IPS DF 6.9 (cell line): ENCODE results near the gene CMTM3.

Experiments
- DNase-seq: peaks from one replicate; pipeline ENCODE4 v3.0.0-alpha.2; 2013; ENCODE audit warnings: low read depth, low spot score
- H3K27ac ChIP-seq: one replicate; pipeline ENCODE4 v1.5.1; 2013; ENCODE audit warnings: low read length, control low read depth
- H3K27me3 ChIP-seq: 2 replicates; pipeline ENCODE4 v1.6.1; 2013; ENCODE audit warnings: mild to moderate bottlenecking, low read length; ENCODE audit not compliant: control insufficient read depth, insufficient read depth
- H3K36me3 ChIP-seq: 2 replicates; pipeline ENCODE4 v1.6.1; 2013; ENCODE audit warnings: low read length; ENCODE audit not compliant: control insufficient read depth, insufficient read depth
- H3K4me1 ChIP-seq: 2 replicates; pipeline ENCODE4 v1.6.1; 2013; ENCODE audit warnings: low read length; ENCODE audit not compliant: control insufficient read depth, insufficient read depth
- H3K4me3 ChIP-seq: 2 replicates; pipeline ENCODE4 v1.5.1; 2013; ENCODE audit warnings: mild to moderate bottlenecking, low read length
- H3K9me3 ChIP-seq: 2 replicates; pipeline ENCODE4 v1.6.1; 2013; ENCODE audit warnings: low read length, inconsistent platforms; ENCODE audit not compliant: control insufficient read depth, insufficient read depth
- WGBS: extraction: QIAGEN DNeasy Blood & Tissue Kit; methylation state at CpG from one replicate; pipeline ENCODE4 v1.1.7; 2013; ENCODE audit warnings: mixed read lengths, missing lambda C conversion rate; ENCODE audit not compliant: insufficient read length, insufficient coverage; 5-methylcytosine and 5-hydroxymethylcytosine counted together

Gene CMTM3

DNA sequence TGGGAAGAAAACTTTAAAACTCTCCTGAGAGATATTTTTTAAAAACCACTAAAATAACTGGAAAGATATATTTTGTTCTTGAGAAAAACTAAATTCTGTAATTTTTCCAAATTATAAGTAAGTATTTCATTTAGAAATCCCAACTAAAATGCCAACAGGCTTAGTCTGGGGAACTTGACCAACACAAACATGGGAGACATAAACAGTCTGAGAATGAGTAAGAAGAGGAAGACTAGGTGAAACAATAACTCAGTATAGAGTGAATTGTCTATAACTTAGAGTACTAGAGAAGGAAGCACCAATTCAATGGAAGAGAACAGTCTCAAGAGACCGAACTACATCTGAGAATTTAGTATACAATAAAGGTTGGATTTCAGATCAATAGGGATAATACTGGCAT, 35.4 kb upstream of the CMTM3 start:
- WGBS = no CpG with 5 or more reads among the region's 1 CpG
- DNase-seq = no peak
- no peaks in the 10 kb centered on the region for H3K27me3 ChIP-seq
- no peak overlapping the region for H3K4me3 ChIP-seq
- H3K27ac ChIP-seq = no peak overlapping the region
- H3K4me1 ChIP-seq = no peaks in the 10 kb centered on the region
- H3K9me3 ChIP-seq = no peaks in the 10 kb centered on the region
- peaks cover 4% of the 10 kb centered on the region; the same call in 1 of the 2 replicates for H3K36me3 ChIP-seq

DNA sequence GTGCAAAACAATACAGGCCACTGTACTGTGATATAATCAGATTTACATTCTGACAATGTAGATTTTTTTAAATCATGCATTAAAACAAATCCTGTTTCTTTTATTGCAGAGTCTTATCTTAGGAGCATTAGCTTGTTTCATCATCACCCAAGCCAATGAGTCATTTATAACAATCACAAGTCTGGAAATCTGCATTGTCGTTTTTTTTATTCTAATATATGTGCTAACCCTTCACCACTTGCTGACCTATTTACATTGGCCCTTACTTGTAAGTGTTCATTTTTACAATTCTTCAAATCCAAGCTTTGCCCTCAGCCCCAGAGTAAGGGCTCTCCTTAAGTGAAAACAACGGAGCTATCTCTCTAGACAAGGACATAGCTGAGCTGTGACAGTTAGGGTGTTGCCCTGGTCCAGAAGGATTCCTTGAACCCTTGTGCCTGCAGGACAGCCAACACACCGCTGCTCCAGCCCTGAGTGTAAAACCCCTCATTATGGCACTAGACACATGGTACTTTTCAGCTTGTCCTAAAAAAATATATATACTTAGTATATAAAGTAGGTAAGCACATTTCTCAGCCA, 34.6 kb upstream of the CMTM3 start:
- peaks cover 4% of the 10 kb centered on the region; the same call in 1 of the 2 replicates for H3K36me3 ChIP-seq
- H3K9me3 ChIP-seq = no peaks in the 10 kb centered on the region
- no peak overlapping the region for H3K4me3 ChIP-seq
- no peaks in the 10 kb centered on the region for H3K4me1 ChIP-seq
- WGBS = no CpG with 5 or more reads among the region's 3 CpGs
- no peak for DNase-seq
- no peaks in the 10 kb centered on the region for H3K27me3 ChIP-seq
- no peak overlapping the region for H3K27ac ChIP-seq

DNA sequence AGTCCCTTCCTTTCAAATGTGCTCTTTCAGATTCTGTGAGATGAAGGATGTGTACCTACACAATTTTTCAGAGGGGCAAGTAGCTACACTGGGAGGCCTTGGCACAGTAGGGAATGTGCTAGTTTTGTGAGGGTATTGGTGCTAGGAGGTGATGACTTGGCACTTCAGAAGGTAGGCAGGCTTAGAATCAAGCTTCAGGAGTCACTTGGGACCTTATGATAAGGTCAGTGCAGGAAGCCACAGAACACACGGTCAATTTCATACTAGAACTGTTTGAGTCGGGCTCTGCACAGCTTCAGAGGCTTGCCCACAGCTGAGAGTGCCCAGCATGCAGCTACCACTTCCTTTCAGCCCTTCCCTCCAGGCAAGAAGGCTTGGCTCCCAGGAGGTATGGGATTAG, 32.1 kb upstream of the CMTM3 start:
- no peak overlapping the region for H3K27ac ChIP-seq
- no CpG with 5 or more reads among the region's 2 CpGs for WGBS
- H3K36me3 ChIP-seq = no peaks in the 10 kb centered on the region
- no peaks in the 10 kb centered on the region for H3K9me3 ChIP-seq
- H3K4me1 ChIP-seq = no peaks in the 10 kb centered on the region
- no peak overlapping the region for H3K4me3 ChIP-seq
- H3K27me3 ChIP-seq = no peaks in the 10 kb centered on the region; the same call in 1 of the 2 replicates
- no peak for DNase-seq

- Histone ChIP-seq H3K27ac (no peak overlapping the region), H3K4me3 (no peak overlapping the region), H3K4me1 (no peaks in the 10 kb centered on the region), H3K27me3 (peaks cover 17% of the 10 kb centered on the region), H3K9me3 (no peaks in the 10 kb centered on the region), H3K36me3 (no peaks in the 10 kb centered on the region)
- no peak for DNase-seq
- WGBS = no CpG with 5 or more reads among the region's 1 CpG
Measured at GRCh38 chr16:66574081-66574480, 30.4 kb upstream of the CMTM3 start.

DNA sequence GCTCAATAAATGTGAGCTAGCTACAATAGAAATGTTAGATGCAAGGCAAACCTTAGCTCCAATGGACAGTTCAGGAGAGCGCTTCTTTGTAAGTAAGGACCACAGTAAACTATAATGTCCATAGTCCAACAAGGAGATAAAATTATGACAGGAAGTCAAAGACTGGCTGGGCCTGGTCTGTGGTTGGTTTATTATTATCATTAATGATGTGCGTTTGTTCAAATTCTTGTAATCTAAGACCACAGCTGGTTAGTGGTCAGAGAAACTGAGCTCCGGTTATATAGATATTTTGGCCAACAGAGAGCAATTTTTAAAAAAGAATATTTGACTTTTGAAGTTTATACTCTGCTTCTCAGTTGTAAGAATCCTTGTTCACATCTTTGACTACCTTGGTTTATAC, 30.0 kb upstream of the CMTM3 start:
- Histone ChIP-seq H3K27ac (no peak overlapping the region), H3K27me3 (peaks cover 22% of the 10 kb centered on the region), H3K36me3 (no peaks in the 10 kb centered on the region), H3K4me3 (no peak overlapping the region), H3K9me3 (no peaks in the 10 kb centered on the region), H3K4me1 (no peaks in the 10 kb centered on the region)
- no peak for DNase-seq
- no CpG with 5 or more reads among the region's 3 CpGs for WGBS

DNA sequence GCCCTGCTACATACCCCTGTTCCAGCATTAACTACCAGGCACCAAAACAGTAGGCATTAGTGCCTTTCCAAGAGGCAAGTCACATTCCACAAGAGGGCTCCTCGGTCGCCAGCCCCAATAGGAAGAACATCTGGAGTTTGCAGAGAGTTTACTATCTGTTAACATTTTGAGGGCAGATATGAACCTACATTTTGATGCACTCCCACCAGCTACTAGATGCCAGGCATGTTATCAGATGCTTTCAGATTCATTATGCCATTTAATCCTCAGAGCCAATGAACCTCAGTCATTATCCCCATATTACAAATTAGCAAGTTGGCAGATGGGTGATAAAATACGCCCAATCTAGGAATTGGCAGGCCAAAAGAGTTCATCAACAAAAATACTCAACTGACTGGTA, 29.4 kb upstream of the CMTM3 start:
- Histone ChIP-seq H3K27me3 (peaks cover 26% of the 10 kb centered on the region), H3K36me3 (no peaks in the 10 kb centered on the region), H3K9me3 (no peaks in the 10 kb centered on the region), H3K4me3 (no peak overlapping the region), H3K27ac (no peak overlapping the region), H3K4me1 (no peaks in the 10 kb centered on the region)
- no peak for DNase-seq
- no CpG with 5 or more reads among the region's 3 CpGs for WGBS

DNA sequence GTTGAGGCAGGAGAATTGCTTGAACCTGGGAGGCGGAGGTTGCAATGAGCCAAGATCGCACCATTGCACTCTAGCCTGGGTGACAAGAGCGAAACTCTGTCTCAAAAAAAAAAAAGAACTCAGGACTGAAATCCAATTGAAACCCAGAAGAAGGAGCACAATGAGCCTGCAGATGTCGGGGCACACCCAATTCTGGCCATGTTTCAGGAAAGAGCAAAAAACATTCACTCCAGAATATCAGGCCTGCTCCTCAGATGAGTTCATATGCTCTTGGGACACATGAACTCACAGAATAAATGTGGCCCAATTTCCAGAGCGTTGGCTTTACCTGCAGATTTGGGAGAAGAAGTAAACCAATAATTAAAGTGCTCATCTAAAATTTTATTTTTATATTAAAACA, 28.2 kb upstream of the CMTM3 start:
- no peak for DNase-seq
- no peaks in the 10 kb centered on the region for H3K9me3 ChIP-seq

DNA sequence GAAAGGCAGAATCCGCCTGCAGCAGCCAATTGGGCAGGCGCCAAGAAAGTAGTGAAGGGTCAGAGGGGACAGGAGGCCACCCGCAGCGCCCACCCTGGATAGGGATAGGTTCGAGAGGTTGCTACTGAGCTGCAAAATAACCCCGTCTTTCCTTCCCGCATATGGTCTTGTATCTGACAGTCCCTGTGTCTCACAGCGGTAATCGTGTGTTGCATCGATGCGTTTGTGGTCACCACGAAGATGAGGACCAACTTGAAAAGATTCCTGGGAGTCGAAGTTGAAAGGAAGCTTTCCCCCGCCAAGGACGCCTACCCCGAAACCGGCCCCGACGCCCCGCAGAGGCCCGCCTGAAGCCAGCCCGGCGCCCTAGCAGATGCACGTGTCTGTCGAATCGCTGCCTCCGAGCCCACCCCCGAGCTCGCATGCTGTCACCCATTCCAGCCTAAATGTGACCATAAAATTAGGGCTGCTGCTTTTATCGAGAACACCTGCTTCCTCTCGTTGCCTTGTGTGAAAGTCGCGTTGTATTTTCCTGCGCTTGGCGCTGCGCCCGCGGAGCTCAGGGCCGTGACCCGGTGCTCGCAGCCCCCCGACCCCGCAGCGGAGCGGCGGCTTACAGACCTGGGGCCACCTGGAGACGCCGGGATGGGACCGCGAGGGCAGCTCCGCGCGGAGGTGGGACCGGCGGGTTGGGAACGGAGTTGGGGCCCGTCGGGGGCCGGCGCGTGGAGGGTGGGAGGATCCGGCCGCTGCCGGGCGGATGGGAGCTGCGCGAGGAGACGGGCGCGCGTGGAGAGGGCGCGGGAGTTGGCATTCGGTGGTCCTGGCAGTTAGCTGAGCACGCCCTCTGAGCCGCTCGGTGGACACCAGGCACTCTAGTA, 25.6 kb upstream of the CMTM3 start, which contains the start of gene CMTM2:
CMTM2 (plus strand) TSS at position 813 of the 881 bp plus-strand sequence. CDS start 145 bp downstream, outside the sequence.
- Histone ChIP-seq H3K4me3 (peak within 1 kb of the TSS; percentile 25; the same call in 1 of the 2 replicates), H3K9me3 (no peaks in the 10 kb centered on the region), H3K36me3 (no peaks in the 10 kb centered on the region), H3K4me1 (peaks cover 2% of the 10 kb centered on the region; the same call in 1 of the 2 replicates), H3K27me3 (peaks cover 27% of the 10 kb centered on the region), H3K27ac (no peak within 1 kb of the TSS)
- DNase-seq = no peak
- no CpG with 5 or more reads among the region's 77 CpGs for WGBS

More for the DNA sequence above, 28.2 kb upstream of the CMTM3 start:
- Histone ChIP-seq H3K4me3 (no peak overlapping the region), H3K27ac (no peak overlapping the region), H3K4me1 (peaks cover 2% of the 10 kb centered on the region; the same call in 1 of the 2 replicates), H3K27me3 (peaks cover 27% of the 10 kb centered on the region), H3K36me3 (no peaks in the 10 kb centered on the region)
- no CpG with 5 or more reads among the region's 5 CpGs for WGBS

DNA sequence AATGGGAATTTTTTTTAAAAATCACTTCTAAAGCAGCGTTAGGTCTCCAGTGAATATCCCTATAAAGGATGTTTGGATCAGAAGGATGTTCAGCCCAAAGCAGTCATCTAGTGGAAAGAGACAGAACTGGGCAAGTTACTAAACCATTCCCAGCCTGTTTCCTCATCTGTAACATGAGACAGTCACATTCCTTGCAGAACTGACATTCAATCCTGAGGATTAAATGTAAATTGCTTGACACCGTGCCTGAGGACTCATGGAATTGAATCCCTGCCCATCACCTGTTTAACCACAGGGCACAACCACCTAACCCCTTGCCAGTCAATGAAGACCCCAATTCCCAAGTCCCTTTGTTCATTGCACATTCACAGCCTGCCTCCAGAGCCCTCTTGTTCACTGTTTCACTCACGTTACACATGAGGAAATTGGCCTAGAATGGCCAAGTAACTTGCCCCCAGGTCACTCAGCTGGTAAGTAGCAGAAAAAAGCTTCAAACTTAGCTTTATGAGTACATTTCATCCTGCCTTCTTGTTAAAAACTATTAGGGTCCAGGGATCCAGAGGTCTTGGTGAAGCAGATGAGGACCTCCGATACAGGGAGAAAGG, 23.8 kb upstream of the CMTM3 start:
- Histone ChIP-seq H3K27me3 (peaks cover 27% of the 10 kb centered on the region), H3K27ac (no peak overlapping the region), H3K9me3 (no peaks in the 10 kb centered on the region), H3K4me1 (peaks cover 2% of the 10 kb centered on the region; the same call in 1 of the 2 replicates), H3K4me3 (no peak overlapping the region), H3K36me3 (no peaks in the 10 kb centered on the region)
- DNase-seq = no peak
- WGBS = no CpG with 5 or more reads among the region's 4 CpGs

DNA sequence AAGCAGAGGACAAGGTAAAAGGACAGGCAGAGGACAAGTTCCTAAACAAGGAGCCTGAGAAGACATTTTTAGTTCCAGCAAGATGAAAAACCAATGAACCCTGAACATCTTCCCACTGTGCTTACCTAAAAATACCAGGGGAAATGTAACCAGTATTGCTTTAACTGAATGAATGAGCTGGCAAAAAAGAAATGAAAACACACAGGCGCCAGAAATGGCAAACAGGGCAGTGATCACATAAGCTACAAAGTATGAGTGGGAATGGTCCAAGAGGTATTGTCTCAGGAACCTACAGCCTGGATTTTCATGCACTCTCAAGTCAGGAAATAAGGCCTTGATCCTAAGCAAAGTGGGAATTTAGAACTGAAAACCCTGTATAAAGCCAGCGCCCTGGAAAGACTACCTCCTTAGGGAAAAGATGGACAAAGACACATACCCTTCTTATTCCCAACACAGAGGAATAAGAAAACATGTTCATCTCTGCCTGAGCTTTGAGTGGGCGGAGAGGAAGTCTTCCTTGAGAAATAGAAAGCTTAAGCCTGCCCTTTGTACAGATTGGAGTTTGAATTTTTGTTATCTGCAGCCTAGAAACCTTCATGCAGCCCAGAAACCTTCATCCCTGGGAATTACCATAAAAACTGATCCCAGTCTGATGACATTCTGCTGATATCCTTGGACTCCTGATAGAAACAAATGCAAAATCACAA, 23.1 kb upstream of the CMTM3 start:
- Histone ChIP-seq H3K4me3 (no peak overlapping the region), H3K27me3 (peaks cover 27% of the 10 kb centered on the region), H3K27ac (no peak overlapping the region), H3K9me3 (no peaks in the 10 kb centered on the region), H3K4me1 (peaks cover 2% of the 10 kb centered on the region; the same call in 1 of the 2 replicates), H3K36me3 (no peaks in the 10 kb centered on the region)
- DNase-seq = no peak
- no CpG with 5 or more reads among the region's 3 CpGs for WGBS
